ENCODE data around the gene ADGRG6.

GRCh38 chr6:142409794-142410193, 108.0 kb downstream of the ADGRG6 start:
- TF ChIP-seq EZH2 (IDR thresholded peaks at IDR 0.05; ENCODE audit: borderline replicate concordance, low read length), result no peak
- TF ChIP-seq, protein P1, sequence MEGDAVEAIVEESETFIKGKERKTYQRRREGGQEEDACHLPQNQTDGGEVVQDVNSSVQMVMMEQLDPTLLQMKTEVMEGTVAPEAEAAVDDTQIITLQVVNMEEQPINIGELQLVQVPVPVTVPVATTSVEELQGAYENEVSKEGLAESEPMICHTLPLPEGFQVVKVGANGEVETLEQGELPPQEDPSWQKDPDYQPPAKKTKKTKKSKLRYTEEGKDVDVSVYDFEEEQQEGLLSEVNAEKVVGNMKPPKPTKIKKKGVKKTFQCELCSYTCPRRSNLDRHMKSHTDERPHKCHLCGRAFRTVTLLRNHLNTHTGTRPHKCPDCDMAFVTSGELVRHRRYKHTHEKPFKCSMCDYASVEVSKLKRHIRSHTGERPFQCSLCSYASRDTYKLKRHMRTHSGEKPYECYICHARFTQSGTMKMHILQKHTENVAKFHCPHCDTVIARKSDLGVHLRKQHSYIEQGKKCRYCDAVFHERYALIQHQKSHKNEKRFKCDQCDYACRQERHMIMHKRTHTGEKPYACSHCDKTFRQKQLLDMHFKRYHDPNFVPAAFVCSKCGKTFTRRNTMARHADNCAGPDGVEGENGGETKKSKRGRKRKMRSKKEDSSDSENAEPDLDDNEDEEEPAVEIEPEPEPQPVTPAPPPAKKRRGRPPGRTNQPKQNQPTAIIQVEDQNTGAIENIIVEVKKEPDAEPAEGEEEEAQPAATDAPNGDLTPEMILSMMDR (IDR thresholded peaks at IDR 0.05; ENCODE audit: low read length), result no peak

All from OCI-LY1 (cell line).